ENCODE results near the gene PUSL1. TPM values are rescaled to one million over a fixed set of nuclear protein-coding genes. Genes with fewer than 3 reads are reported as not detected.

The PUSL1 gene
- total and polyA plus RNA-seq, 2 of the 4 experiments (the other 2 are of a cell fraction): 10.9 to 33.0 TPM

DNA sequence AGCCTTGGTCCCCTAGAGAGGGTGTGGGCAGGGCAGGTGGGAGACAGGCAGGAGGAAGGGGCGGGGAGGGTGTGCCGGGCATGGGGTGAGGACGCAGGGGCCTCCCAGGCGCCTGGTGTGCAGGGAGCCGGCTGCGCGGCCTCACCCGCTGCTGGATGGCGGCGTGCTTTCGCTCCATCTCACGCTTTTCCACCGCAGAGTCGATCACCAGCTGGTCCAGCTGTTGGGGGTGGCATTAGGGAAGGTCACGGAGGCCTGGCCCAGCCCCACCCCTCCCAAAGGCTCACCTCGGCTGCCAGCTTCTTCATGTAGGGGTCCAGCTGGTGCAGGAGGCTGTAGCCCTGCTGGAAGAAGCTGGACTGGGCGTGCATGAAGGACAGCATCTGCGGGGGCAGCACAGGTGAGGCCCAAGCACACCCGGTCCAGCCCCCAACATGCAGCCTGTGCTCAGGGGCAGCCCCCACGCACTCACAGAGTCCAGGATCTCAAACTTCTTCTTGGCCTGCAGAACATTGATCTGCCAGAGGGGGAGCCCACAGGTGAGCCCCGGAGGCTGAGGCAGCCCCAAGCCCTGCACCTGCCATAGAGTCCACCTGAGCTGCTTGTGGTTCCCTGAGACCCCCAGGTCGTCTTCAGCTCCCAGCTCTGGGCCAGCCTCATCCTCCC is 8.6 kb upstream of the PUSL1 start:
- dilution Hi-C loops (cut with HindIII; ENCODE audit: low sequenced_read_pairs, unreplicated experiment) (no loop called here), in situ Hi-C loops (cut with MboI; ENCODE audit: low sequenced_read_pairs) (no loop called here), intact Hi-C loops (cut with micrococcal nuclease) (no loop called here)
- H2AK9ac ChIP-seq (replicated peaks; ENCODE audit: low read depth, low read length, poor library complexity): no peak overlapping the region
- peaks cover 6% of the 10 kb centered on the region for H3K4me1 ChIP-seq (ENCODE audit: control insufficient read depth, insufficient read depth, low read length)
- H4K8ac ChIP-seq (ENCODE audit: low read depth in 2 of 2, low read length in 2 of 2): no peak overlapping the region
- H2AK5ac ChIP-seq (ENCODE audit: low read depth, low read length): no peak overlapping the region
- CTCF ChIA-PET: interaction anchor here (0.6 kb wide), 1 partner anchor 287 kb away, joined by 4 read pairs; no protein-coding TSS in a partner anchor
- H3K14ac ChIP-seq (replicated peaks; ENCODE audit: low read depth, low read length): no peak overlapping the region
- H2AFZ ChIP-seq (replicated peaks; ENCODE audit: low read length, poor library complexity): no peak overlapping the region
- no peak overlapping the region for H3K56ac ChIP-seq (ENCODE audit: extremely low read depth, insufficient read depth, low read length)
- H4K20me1 ChIP-seq (ENCODE audit: insufficient read depth, low read length): peaks cover 33% of the 10 kb centered on the region
- no peak overlapping the region for H2BK120ac ChIP-seq (ENCODE audit: low read depth, low read length)
- no peak overlapping the region for H3K4me2 ChIP-seq (ENCODE audit: low read depth, low read length)
- no peak overlapping the region for H3K9ac ChIP-seq (ENCODE audit: low read depth, low read length)
- 90% methylated on average over 4 of the region's 22 CpGs; no CpG with 5 or more reads in 1 of the 2 experiments for WGBS, 2 experiments (ENCODE audit: extremely low coverage in 2 of 2, insufficient read length in 1 of 2)
- H3K9me1 ChIP-seq (ENCODE audit: insufficient read depth, low read length): no peaks in the 10 kb centered on the region
- no peak for ATAC-seq (ENCODE audit: low read depth)
- BruUV-seq (replicated peaks): no TSS peak
- H2BK5ac ChIP-seq (ENCODE audit: low read depth, low read length, poor library complexity, severe bottlenecking): no peak overlapping the region
- no peaks in the 10 kb centered on the region for H3K27me3 ChIP-seq (ENCODE audit: control insufficient read depth, insufficient read depth, low read length)
- no peaks in the 10 kb centered on the region for H3K9me3 ChIP-seq (ENCODE audit: control insufficient read depth, insufficient read depth, low read length)
- no peak overlapping the region for H3K4ac ChIP-seq (ENCODE audit: low read depth, low read length)
- H3K18ac ChIP-seq (ENCODE audit: low read depth, low read length): no peak overlapping the region
- H3K23ac ChIP-seq (ENCODE audit: low read depth, low read length): no peak overlapping the region
- no peak overlapping the region for H3K27ac ChIP-seq (ENCODE audit: insufficient read depth, low read length)
- H2BK15ac ChIP-seq (ENCODE audit: low read depth, low read length): no peak overlapping the region
- TF ChIP-seq CTCF (conservative IDR thresholded peaks at IDR 0.05; ENCODE audit: low read depth, low read length) (peak; percentile 13; the same call in 1 of the 2 replicates), RCOR1 (IDR thresholded peaks at IDR 0.05; ENCODE audit: insufficient replicate concordance, low read length) (no peak)
- H4K5ac ChIP-seq (ENCODE audit: low read depth, low read length): no peak overlapping the region
- peaks cover 3 to 30% of the 10 kb centered on the region in 2 experiments; a peak in 3 of 4 replicates for H3K79me1 ChIP-seq (ENCODE audit: low read depth in 1 of 2, low read length in 2 of 2)
- no peak overlapping the region for H2BK20ac ChIP-seq (ENCODE audit: low read depth, low read length)
- H4K91ac ChIP-seq (ENCODE audit: insufficient read depth, low read depth, low read length): no peak overlapping the region
- H3K4me3 ChIP-seq (ENCODE audit: insufficient read depth, low read depth, low read length): no peak overlapping the region
- POLR2A ChIA-PET (ENCODE audit: unreplicated experiment): interaction anchor here (0.6 kb wide), 1 partner anchor 10 kb away, joined by 4 read pairs; no protein-coding TSS in a partner anchor
- H3K36me3 ChIP-seq (ENCODE audit: control insufficient read depth, insufficient read depth, low read length): peaks cover 29% of the 10 kb centered on the region
- no peak for DNase-seq
